ENCODE results near the gene PTGIR. TPM values are rescaled to one million over a fixed set of nuclear protein-coding genes. Genes with fewer than 3 reads are reported as not detected.

Gene PTGIR
- total RNA-seq, 4 donors from 2014 or later: 4.8 to 10.2 (median 7.9) TPM

- ATAC-seq (ENCODE audit: low FRiP score): no peak
- no peak for DNase-seq (ENCODE audit: low spot score)
- TF ChIP-seq CTCF (IDR thresholded peaks at IDR 0.05): no peak
Measured at GRCh38 chr19:46660551-46661019, 35.7 kb upstream of the PTGIR start.

DNA sequence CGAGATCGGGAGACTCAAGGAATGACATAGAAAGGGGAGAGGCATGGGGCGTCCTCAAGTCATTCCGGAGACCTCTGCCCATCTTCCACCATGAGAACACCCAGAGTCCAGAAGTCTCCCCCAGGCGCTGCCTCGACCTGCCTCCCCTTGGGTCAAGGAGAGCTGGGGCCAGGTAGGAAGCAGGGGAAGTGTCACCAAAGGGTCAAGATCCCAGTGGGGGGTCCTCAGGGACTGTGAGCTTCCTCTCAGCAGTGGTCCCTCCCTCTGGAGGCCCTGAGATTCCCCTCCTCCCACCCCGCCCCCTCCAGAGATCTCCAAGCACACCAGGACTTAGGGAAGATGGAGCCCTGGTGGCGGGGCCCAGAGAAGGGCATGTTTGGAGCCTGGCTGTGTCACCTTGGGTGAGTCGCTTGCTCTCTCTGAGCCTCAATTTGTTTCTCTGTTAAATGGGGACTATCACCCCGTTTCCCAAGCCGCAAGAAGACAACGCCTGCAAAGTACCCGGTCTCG, 35.2 kb upstream of the PTGIR start:
- ATAC-seq (ENCODE audit: low FRiP score) (no peak), DNase-seq (ENCODE audit: low spot score) (no peak)
- no peak for TF ChIP-seq CTCF (IDR thresholded peaks at IDR 0.05)

DNA sequence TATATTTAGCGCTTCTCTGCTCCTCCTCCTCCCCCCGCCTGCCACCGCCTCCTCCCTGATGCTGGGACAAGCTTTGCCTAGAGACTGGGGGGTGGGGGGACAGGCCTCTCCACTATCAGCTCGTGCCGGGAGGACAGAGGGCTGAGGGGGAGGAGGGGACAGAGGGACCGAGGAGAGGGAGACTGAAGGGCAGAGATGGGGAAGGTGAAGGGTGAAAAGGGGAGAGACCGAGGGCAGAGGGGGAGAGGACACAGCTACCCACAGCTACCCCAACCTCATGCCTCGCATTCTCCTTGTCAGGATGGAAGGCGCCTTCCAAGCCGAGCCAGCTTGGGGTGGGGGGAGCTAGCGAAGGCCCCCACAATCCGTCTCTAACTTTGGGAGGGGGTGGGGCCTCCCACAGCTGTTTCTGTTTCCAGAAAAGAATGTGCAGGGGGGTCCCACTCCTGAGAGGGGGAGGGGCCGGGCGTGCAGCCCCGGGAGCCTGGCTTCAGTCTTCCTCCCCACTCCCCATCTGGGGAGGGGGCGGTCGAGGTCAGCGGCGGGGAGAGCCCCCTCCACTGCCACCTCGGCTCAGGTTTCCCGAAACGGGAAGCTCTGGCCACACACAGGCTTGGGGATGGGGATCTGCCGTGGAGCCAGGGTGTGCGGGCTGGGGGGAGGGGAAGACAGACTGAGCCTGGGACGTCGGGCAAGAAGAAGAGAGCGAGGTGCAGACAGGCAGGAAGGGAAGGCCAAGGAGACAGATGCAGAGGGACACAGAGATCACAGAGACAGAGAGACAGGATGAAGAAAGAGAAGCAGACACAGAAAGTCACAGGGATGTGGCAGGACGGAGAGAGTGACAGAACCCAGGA, 34.5 kb upstream of the PTGIR start:
- TF ChIP-seq CTCF (IDR thresholded peaks at IDR 0.05): no peak
- DNase-seq (ENCODE audit: low spot score): no peak
- ATAC-seq (ENCODE audit: low FRiP score): no peak

- DNase-seq (ENCODE audit: low spot score): no peak
- ATAC-seq (ENCODE audit: low FRiP score): no peak
- no peak for TF ChIP-seq CTCF (IDR thresholded peaks at IDR 0.05)
Measured at GRCh38 chr19:46656541-46656940, 31.7 kb upstream of the PTGIR start.

- DNase-seq (ENCODE audit: low spot score): no peak
- no peak for TF ChIP-seq CTCF (IDR thresholded peaks at IDR 0.05)
- no peak for ATAC-seq (ENCODE audit: low FRiP score)
Measured at GRCh38 chr19:46654621-46655152, 29.8 kb upstream of the PTGIR start.

- DNase-seq (ENCODE audit: low spot score): no peak
- no peak for ATAC-seq (ENCODE audit: low FRiP score)
- TF ChIP-seq CTCF (IDR thresholded peaks at IDR 0.05): no peak
Measured at GRCh38 chr19:46650445-46650844, 25.6 kb upstream of the PTGIR start.

All from omental fat pad (tissue), 4 donors.